ENCODE results near the gene INO80B. TPM values are rescaled to one million over a fixed set of nuclear protein-coding genes. Genes with fewer than 3 reads are reported as not detected.

INO80B gene
- total and polyA plus RNA-seq, 2 of the 8 experiments (the other 6 are each of a cell fraction or from before 2014, with no cell fraction given), result 3.9 to 18.5 TPM

DNA sequence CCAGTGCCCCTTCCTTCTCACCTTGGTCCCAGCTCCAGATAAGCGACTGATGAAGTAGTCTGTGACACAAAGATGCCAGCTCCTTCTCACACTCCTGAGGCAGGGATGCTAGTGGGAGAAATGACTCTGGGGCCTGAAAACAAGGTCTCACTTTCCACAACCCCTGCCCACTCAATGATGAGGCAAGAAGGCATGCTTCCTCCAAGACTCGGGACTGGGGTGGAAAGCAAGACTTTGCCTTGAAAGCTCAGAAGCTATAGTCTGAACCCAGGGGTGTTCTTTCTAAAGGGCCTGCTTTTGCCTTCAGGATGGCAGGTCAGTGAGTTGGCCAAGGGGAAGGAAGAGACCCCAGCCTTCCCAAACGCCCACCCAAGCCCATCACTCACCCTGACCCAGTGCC lies 26.5 kb downstream of the INO80B start (continued):
- TF ChIP-seq NANOG (IDR thresholded peaks at IDR 0.05; ENCODE audit: insufficient read depth, low read depth, low read length, poor library complexity, severe bottlenecking), result no peak
- TF ChIP-seq, protein P1, sequence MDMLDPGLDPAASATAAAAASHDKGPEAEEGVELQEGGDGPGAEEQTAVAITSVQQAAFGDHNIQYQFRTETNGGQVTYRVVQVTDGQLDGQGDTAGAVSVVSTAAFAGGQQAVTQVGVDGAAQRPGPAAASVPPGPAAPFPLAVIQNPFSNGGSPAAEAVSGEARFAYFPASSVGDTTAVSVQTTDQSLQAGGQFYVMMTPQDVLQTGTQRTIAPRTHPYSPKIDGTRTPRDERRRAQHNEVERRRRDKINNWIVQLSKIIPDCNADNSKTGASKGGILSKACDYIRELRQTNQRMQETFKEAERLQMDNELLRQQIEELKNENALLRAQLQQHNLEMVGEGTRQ (IDR thresholded peaks at IDR 0.05; ENCODE audit: low read length), result no peak
